Raji (cell line): ENCODE results near the gene PROZ.

Experiments
- POLR2A ChIP-seq: IDR thresholded peaks from 2 replicates; pipeline ENCODE4 v1.6.1; 2011; ENCODE audit warnings: low read depth, low read length, control low read depth; ENCODE audit not compliant: insufficient read depth

Gene PROZ

DNA sequence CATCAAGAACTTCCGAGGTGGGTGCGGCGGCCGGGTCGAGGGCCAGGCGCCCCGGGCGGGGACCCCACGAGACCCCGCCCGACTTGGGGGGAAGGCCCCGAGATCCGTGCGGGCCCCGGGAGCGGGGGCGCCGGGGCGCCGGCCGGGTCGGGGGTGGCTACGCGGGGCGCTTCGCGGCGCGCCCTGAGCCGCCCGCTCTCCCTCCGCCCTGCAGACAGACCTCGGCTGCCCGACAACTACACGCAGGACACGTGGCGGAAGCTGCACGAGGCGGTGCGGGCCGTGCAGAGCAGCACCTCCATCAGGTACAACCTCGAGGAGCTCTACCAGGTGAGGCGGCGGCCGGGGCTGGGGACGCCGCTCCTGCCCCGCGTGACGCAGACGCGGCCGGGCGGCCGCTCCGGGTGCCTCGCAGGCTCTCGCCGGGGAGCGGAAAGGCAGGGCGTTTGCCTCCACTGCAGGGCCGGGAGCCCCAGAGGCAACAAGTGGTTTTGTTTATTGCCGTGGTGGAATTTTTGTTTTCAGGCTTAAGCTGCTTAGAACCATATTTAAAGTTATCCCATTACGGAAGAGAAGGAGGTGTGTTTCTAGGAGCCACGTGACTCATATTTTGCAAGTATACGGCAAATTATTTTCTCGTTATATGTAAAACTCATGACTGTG, 51.4 kb downstream of the PROZ start:
- TF ChIP-seq POLR2A: peak; percentile 78

- no peak for TF ChIP-seq POLR2A
Measured at GRCh38 chr13:113210833-113211232, 52.4 kb downstream of the PROZ start.

DNA sequence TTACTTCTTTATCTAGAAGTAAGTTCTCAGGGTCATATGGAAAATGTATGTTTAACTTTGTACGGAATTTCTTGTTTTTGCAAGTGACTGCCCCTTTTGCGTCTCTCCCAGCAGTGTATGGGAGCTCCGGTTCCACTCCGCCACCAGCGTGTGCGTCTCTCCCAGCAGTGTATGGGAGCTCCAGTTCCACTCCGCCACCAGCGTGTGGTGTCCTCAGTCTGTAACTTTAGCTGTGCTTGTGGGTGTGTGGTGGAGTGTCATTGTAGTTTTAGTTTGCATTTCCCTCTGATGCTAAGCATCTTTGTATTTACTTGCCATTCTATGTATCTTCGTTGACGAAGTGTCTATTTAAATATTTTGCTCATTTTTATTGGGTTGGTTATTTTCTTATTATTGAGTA, 53.3 kb downstream of the PROZ start:
- no peak for TF ChIP-seq POLR2A

GRCh38 chr13:113216254-113217048, 58.0 kb downstream of the PROZ start:
- no peak for TF ChIP-seq POLR2A

GRCh38 chr13:113218586-113218985, 60.1 kb downstream of the PROZ start:
- no peak for TF ChIP-seq POLR2A

DNA sequence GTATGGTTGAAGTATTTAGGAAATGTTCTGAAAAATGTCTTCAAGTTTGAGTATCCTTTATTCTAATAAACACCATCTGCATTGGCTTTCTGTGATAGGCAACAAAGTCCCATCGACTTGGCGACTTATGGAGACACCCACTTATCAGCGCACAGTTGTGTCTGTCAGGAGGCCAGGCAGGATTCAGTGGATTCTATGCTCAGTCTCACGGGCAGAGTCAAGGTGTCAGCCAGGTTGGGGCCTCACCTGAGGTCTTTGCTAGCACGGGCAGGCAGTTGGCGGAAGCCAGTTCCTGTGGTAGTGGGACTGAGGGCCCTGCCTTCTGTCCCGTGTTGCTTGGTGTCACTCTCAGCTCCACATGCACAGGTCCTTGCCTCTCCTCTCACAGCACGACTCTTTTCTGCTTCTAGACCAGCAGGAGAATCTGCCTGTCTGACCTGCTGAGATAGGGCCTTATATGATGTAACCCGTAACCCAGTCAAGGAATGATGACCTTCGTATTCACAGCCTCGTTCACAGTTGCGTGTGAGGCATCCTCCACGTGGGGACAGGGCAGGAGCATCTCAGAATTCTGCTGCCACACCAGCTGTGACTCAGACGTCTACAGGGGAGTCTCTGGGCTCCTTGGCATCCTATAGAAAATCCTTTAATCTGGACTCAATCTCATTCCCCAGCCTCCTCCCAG, 61.0 kb downstream of the PROZ start:
- no peak for TF ChIP-seq POLR2A

- TF ChIP-seq POLR2A: no peak
Measured at GRCh38 chr13:113220141-113220598, 61.7 kb downstream of the PROZ start.

DNA sequence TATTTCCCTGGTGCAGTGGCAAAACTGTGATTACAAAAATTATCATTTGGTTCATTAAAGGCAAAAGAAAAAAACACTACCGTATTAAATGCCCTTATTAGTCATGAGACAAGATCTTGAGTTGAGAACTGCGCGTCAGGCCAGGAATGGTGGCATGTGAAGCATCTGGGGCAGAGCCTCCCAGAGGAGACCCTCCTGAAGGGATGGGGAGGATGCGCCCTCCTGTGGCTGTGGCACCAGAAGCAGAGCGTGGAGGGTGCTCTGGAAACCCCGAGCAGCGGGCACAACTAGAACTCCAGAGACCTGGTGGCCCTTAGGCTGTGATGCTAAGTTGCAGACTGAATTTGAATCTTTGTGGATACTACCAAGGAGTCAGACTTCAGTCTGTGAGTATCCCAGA, 62.4 kb downstream of the PROZ start:
- TF ChIP-seq POLR2A: no peak
